ENCODE measurements around the gene PWWP3B.

Gene PWWP3B

DNA sequence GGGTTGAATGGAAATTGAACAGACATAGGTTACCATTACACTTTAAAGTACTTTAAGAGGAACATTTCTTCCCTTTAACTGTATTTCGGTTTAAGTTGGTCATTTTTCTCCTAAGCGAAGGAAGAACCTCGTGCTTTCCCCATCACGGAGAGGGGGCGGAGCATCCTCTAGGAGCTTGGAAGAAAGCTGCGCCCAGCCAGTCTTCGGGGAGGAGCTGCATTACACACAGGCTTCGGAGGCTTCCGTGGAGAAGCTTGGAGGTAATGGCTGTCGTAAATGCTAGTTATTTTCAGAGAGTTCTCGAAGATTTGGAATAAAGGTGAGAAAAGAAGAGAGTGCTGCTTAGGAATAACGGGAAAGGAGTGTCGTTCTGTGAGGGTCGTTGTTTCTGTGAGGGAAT, at the start of gene PWWP3B:
Gene PWWP3B, plus strand, starts transcription at position 199 of the 400 bp plus-strand sequence. CDS start 37,128 bp downstream, outside the sequence.
- TF ChIP-seq, protein P1, sequence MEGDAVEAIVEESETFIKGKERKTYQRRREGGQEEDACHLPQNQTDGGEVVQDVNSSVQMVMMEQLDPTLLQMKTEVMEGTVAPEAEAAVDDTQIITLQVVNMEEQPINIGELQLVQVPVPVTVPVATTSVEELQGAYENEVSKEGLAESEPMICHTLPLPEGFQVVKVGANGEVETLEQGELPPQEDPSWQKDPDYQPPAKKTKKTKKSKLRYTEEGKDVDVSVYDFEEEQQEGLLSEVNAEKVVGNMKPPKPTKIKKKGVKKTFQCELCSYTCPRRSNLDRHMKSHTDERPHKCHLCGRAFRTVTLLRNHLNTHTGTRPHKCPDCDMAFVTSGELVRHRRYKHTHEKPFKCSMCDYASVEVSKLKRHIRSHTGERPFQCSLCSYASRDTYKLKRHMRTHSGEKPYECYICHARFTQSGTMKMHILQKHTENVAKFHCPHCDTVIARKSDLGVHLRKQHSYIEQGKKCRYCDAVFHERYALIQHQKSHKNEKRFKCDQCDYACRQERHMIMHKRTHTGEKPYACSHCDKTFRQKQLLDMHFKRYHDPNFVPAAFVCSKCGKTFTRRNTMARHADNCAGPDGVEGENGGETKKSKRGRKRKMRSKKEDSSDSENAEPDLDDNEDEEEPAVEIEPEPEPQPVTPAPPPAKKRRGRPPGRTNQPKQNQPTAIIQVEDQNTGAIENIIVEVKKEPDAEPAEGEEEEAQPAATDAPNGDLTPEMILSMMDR (IDR thresholded peaks at IDR 0.05): no peak

DNA sequence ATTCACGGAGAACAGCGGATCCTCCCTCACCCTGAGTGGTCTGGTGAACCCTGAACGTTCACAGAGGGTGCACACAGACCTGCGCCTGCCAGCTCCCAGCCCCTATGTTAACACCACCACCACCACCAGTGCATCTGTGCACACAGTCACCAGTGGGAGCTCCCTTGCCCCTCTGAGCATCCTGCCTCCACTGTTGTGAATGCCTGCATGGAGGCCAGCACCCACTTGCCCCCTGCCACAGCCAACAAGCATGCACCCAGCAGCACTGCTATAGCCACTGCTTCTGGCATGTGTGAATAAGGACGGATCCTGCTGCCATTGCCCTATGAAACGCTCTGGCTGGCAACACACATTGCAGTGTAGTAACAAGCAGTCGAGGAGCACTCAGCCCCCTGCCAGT, 29.1 kb upstream of the PWWP3B start:
- TF ChIP-seq, protein P1 (IDR thresholded peaks at IDR 0.05): no peak

DNA sequence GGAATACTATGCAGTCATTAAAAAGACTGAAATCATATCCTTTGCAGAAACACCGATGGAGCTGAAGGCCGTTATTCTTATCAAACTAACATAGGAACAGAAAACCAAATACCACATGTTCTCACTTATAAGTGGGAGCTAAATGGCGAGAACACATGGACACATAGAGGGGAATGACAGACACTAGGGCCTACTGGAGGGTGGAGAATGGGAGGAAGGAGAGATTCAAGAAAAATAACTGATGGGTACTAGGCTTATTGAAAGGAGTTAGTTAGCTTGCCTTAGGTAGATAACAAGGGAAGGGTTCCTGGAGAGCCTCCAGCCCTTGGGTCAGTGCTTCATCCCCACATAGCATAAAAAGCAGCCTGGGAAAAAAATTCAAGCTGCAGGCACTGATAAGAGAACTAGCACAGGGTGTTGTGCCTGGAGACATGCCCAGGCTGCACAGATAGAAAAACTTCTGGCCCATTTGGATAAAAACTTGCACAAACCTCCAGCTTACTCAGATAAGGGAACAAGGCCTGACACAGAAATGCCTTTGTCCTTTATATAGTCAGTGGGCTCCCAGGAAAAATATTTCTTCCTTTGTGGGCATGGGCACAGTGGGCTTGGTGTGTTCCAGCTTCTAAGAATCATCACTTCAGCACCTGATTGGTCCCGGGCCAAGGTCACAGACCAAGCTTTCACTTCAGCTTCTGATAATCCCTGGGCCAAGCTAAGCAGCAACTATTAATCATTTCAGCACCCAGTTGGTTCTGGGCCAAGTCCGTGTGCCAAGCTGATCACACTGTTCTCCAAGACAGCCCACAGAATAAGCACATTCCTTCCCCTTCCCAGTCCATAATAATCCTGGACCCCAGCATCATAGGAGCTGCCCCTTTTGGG, 23.1 kb upstream of the PWWP3B start:
- TF ChIP-seq, protein P1 (IDR thresholded peaks at IDR 0.05): no peak

DNA sequence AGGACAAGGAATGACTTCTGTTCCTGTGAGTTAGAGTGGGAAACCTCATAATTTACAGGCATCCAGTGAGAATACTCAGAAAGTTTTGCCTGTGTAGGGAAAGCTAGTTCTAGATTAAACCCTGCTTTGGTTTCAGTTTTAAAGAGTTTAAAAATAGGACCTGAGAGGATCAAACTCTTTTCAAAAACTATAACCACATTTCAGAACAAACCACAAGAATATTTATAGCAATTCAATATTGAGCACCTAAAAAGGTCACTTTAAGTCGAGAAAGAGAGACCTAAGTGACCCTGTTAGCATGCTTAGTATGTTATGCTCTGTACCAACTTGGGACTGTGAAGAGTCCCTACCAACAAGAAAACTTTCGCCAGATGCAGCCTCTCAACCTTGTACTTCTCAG, 17.4 kb upstream of the PWWP3B start:
- TF ChIP-seq, protein P1 (IDR thresholded peaks at IDR 0.05): no peak

DNA sequence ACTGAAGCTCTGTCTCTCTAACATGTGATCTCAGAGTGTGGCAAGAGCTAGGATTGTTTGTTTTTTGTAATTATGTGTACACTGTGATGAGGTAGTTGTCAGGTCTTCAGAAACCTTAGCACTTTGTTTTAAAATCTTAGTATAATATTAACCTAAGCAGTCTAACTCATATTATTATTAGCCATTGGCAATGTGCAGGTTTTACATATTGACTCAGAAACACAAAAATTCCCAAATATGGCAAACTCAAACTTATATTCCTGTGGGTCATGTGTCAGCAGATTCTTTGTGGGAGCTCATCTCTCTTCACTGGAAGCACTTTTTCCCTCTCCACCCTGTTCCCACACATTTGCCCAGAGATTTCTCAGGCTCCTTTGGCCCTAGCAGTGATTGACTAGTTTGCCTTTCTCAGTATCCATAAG, 8.2 kb upstream of the PWWP3B start:
- TF ChIP-seq, protein P1 (IDR thresholded peaks at IDR 0.05): no peak

DNA sequence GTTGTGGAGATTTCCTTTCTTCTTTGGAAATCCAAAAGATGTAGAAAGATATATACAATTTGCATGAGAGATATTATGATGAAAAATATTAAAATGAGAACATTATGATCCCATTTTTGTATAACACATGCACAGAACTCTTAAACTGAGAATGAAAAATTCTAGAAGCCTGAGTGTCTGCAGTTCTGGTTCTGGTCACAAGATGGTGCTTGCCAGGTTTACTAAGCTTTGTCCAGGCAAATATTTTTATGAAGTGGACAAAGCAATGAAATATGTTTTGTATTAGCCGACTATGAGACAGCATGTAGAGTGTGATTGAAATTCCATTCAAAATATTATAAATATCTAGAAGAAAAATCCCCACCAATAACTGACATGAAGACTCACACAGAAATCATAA, 2.2 kb downstream of the PWWP3B start:
- TF ChIP-seq, protein P1 (IDR thresholded peaks at IDR 0.05): peak; percentile 53; the same call in 1 of the 2 replicates

DNA sequence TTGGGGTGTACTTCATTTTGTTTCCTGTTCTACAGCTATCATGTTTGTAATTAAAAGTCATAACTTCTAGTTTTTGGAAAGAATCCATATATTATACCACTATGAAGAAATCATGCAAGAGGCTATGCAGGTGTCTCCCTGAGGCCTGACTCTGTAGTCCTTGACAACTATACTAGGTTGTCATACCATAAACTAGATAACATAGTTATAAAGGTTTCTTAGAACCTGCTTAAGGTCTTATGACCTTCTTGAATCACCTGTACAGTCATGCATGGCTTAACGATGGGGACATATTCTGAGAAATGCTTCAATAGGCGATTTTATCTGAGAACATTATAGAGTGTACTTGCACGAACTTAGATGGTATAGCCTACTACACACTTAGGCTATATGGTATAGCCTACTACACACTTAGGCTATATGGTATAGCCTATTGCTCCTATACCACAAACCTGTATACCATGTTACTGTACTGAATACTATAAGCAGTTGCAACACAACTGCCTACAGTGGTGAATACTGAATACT, 3.3 kb downstream of the PWWP3B start:
- TF ChIP-seq, protein P1 (IDR thresholded peaks at IDR 0.05): no peak

All from LNCAP (cell line).